ENCODE measurements around the gene CHMP4A. TPM values are rescaled to one million over a fixed set of nuclear protein-coding genes. Genes with fewer than 3 reads are reported as not detected.

Gene CHMP4A
- total RNA-seq, 1 donor from 2014 or later = 32.4 TPM

DNA sequence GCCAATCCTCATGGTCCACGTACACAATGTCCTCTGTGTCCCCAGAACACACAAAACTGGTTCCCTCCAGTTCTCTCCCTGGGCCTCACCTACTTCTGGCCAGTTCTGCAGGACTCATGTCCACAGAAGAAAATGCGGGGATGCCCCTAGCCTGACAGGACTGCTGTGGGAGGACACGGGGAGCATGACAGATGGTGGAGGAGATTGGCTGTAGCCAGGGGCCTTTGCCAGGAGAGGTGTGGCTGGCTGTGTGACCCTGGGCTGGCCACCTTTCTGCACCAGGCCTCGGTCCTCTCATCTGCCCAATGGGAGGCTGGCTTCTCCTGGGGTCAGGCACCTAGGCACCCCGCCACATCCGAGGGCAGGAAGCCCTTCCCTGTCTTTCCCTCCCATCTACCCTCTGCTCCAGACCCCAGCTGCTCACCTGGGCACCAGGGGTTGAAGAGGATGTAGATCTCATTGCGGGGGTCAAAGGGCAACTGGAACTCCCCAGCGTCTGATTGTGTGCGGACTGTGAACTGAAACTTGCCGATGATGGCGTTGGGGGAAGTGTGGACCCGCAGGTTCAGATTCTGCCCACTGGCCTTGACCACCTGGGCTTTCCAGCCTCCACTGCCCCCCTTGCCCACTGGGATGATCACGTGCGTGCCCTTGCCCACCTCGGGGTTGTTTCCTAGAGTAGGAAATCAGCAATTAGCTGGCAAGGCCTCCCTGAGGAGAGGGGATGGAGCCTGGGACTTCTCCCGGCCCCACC lies 46.9 kb upstream of the CHMP4A start:
- H3K36me3 Mint-ChIP-seq (ENCODE audit: unreplicated experiment) = no peaks in the 10 kb centered on the region
- no peak overlapping the region for H3K4me3 Mint-ChIP-seq (ENCODE audit: unreplicated experiment)
- TF ChIP-seq, protein P1, sequence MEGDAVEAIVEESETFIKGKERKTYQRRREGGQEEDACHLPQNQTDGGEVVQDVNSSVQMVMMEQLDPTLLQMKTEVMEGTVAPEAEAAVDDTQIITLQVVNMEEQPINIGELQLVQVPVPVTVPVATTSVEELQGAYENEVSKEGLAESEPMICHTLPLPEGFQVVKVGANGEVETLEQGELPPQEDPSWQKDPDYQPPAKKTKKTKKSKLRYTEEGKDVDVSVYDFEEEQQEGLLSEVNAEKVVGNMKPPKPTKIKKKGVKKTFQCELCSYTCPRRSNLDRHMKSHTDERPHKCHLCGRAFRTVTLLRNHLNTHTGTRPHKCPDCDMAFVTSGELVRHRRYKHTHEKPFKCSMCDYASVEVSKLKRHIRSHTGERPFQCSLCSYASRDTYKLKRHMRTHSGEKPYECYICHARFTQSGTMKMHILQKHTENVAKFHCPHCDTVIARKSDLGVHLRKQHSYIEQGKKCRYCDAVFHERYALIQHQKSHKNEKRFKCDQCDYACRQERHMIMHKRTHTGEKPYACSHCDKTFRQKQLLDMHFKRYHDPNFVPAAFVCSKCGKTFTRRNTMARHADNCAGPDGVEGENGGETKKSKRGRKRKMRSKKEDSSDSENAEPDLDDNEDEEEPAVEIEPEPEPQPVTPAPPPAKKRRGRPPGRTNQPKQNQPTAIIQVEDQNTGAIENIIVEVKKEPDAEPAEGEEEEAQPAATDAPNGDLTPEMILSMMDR (IDR thresholded peaks at IDR 0.05; ENCODE audit: partially characterized antibody, unreplicated experiment) = no peak
- peaks cover 8% of the 10 kb centered on the region for H3K27me3 Mint-ChIP-seq (ENCODE audit: unreplicated experiment)
- no peak overlapping the region for H3K27ac Mint-ChIP-seq (ENCODE audit: unreplicated experiment)
- DNase-seq = no peak
- H3K4me1 Mint-ChIP-seq (ENCODE audit: low read depth, unreplicated experiment) = no peaks in the 10 kb centered on the region
- H3K9me3 Mint-ChIP-seq (ENCODE audit: unreplicated experiment) = peaks cover 1% of the 10 kb centered on the region

DNA sequence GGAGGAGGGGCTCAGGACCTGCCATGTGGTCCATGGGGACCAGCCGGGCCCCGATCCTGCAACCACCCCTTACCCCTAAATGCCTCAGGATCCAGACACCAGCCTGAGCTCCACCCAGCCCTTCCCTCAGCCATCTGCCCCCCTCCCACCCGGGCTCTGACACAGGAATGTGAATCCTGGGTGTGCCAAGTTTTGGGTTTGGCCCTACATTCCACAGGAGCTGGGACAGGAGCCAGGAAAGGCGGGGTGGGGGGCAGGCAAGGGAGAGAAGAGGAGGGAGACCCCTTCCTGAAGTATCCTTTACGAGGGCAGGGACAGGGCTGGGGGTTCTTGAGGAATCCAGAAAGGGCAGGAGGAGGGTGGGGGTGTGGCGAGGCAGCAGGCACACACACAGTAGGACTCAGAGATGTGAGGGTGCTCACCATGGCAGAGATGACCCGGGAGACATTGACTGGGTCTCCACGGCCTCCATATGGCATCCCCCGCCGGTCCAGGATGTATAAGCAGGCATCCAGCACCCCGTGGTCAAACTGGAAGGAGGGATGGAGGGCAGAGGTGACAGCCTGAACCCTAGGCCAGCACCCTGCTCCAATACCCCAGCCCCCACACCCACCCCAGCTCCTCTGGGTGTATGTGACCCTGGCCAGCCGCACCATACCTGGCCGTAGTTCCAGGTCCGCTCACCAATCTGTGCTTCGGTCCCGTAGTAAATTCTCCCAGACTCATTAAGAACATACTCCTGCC lies 46.2 kb upstream of the CHMP4A start:
- Mint-ChIP-seq H3K36me3 (ENCODE audit: unreplicated experiment) (no peaks in the 10 kb centered on the region), H3K9me3 (ENCODE audit: unreplicated experiment) (peaks cover 1% of the 10 kb centered on the region), H3K4me3 (ENCODE audit: unreplicated experiment) (no peak overlapping the region), H3K4me1 (ENCODE audit: low read depth, unreplicated experiment) (no peaks in the 10 kb centered on the region), H3K27me3 (ENCODE audit: unreplicated experiment) (peaks cover 8% of the 10 kb centered on the region), H3K27ac (ENCODE audit: unreplicated experiment) (no peak overlapping the region)
- TF ChIP-seq, protein P1 (IDR thresholded peaks at IDR 0.05; ENCODE audit: partially characterized antibody, unreplicated experiment) = no peak
- DNase-seq = no peak

DNA sequence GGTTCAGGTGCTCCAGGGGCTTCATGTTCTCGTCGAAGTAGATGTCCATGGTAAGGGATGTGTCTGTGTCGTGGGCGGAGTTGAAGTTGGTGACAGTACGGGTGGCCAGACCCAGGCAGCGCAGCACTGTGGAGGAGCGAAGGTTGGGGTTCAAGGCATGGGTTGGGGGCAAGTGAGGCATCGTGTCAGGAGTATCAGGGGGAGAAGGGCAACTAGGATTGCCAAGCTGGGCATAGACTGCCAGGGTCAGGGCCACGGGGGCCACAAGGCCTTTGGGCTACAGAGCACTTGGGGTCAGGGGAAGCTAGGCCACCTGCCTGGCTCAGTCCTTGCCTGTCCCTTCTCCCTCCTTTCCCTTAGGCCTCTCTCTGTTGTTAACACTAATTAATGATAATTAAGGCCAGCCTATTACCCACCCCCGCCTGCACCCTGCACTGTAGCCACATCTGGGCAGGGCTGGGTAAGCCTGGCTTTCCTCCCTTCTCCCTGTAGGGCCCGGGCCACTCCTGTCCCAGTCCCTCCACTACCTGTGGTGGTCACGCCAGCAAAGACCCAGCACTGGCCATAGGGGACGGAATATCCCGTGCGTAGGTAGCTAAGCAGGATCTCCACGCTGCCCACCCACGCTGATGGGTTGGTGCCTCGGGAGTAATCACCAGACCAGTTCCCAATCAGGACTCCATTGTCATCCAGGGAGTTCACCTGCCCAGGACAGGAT lies 45.4 kb upstream of the CHMP4A start:
- Mint-ChIP-seq H3K4me3 (ENCODE audit: unreplicated experiment) (no peak overlapping the region), H3K36me3 (ENCODE audit: unreplicated experiment) (no peaks in the 10 kb centered on the region), H3K4me1 (ENCODE audit: low read depth, unreplicated experiment) (no peaks in the 10 kb centered on the region), H3K27ac (ENCODE audit: unreplicated experiment) (no peak overlapping the region), H3K9me3 (ENCODE audit: unreplicated experiment) (peaks cover 1% of the 10 kb centered on the region), H3K27me3 (ENCODE audit: unreplicated experiment) (peaks cover 10% of the 10 kb centered on the region)
- TF ChIP-seq, protein P1 (IDR thresholded peaks at IDR 0.05; ENCODE audit: partially characterized antibody, unreplicated experiment) = no peak
- DNase-seq = no peak

DNA sequence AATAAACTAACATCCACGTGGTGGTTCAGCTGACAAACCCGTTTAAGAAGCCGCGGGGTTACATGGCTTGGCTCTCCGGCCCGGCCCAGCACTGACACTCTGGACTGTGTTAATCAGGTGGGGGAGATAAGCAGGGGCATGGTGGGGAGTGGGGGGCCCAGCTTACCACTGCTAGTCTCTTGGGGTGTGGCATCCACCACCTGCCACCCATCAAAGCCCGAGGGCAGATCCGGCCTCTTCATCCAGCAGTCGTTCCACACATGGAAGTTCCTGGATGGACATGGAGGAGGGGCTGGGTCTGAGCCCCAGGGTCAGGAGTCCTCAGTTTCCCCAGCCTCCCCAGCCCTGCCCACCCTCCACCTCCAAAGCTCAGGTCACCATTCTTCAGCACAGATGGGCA lies 44.8 kb upstream of the CHMP4A start:
- H3K4me3 Mint-ChIP-seq (ENCODE audit: unreplicated experiment) = no peak overlapping the region
- H3K27ac Mint-ChIP-seq (ENCODE audit: unreplicated experiment) = no peak overlapping the region
- H3K9me3 Mint-ChIP-seq (ENCODE audit: unreplicated experiment) = peaks cover 1% of the 10 kb centered on the region
- peaks cover 10% of the 10 kb centered on the region for H3K27me3 Mint-ChIP-seq (ENCODE audit: unreplicated experiment)
- TF ChIP-seq, protein P1 (IDR thresholded peaks at IDR 0.05; ENCODE audit: partially characterized antibody, unreplicated experiment) = no peak
- no peak for DNase-seq
- no peaks in the 10 kb centered on the region for H3K4me1 Mint-ChIP-seq (ENCODE audit: low read depth, unreplicated experiment)
- no peaks in the 10 kb centered on the region for H3K36me3 Mint-ChIP-seq (ENCODE audit: unreplicated experiment)

Measured in glutamatergic neuron (in vitro differentiated cells).